Central memory CD4-positive, alpha-beta T cell (primary cell): ENCODE results near the gene GRIPAP1.

ENCODE experiments used
- DNase-seq: peaks from one replicate; pipeline ENCODE4 v3.0.0; 2022

Gene GRIPAP1

GRCh38 chrX:48957827-48958634, 44.0 kb downstream of the GRIPAP1 start:
- DNase-seq: peak; percentile 95

GRCh38 chrX:48957477-48957826, 44.6 kb downstream of the GRIPAP1 start, which contains the start of gene OTUD5:
TSS of gene OTUD5 (minus strand) at chrX:48957607. CDS start at chrX:48957570, 37 bp downstream.
- DNase-seq: no peak

DNA sequence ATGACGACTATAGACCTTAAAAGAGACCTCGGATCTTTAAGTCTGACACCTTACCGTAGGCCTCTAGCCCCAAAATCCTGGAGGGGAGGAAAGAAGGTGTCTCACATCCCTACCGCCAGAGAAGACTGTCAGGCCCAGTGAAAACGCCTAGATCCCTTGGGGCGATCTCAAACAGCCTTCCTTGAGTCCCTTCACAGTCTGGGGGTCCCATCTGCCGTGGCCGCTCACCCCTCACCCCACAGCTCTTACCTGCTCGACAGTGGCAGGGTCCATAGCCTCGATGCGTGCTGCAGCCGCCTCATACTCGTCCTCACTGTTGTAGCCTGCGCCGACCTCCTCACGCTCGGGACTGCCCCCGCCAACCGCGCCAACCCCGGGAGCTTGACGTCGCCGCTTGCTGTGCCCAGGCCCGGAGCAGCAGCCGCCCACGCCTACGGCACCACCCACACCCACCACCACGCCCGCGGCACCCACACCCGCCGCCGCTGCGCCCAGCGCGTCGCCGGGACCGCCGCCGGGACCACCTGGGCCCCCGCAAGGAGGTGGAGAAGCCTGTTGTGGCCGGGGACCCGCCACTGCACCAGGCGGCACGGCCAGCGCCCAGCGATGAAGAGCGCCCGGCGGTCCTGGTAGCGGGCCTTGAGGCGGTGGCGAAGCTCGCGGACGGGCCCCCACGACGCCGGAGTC, 45.2 kb downstream of the GRIPAP1 start:
- peak; percentile 60 for DNase-seq

DNA sequence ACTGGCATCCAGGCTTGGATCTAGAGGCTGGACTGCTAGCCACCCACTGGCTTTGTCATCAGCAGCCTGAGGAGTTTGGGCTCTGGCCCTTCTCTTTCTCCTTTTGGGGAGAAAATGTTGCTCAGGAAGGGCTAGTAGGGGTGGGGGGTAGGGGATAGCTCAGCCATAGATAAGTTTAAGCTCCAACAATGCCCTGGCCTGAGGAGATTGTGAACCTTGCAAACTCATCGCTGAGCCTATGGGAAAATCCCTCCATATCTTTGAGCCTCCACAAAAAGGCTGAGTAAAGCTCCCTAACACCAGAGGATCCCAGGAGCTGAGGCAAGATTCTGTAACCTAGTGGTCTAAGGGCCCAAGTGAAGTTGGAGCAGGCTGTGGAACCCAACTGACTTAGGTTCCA, 53.5 kb downstream of the GRIPAP1 start:
- no peak for DNase-seq

GRCh38 chrX:48945517-48946348, 56.3 kb downstream of the GRIPAP1 start:
- DNase-seq: peak; percentile 54

GRCh38 chrX:48942895-48943294, 59.2 kb downstream of the GRIPAP1 start:
- no peak for DNase-seq

GRCh38 chrX:48940404-48940955, 61.6 kb downstream of the GRIPAP1 start:
- DNase-seq: no peak

DNA sequence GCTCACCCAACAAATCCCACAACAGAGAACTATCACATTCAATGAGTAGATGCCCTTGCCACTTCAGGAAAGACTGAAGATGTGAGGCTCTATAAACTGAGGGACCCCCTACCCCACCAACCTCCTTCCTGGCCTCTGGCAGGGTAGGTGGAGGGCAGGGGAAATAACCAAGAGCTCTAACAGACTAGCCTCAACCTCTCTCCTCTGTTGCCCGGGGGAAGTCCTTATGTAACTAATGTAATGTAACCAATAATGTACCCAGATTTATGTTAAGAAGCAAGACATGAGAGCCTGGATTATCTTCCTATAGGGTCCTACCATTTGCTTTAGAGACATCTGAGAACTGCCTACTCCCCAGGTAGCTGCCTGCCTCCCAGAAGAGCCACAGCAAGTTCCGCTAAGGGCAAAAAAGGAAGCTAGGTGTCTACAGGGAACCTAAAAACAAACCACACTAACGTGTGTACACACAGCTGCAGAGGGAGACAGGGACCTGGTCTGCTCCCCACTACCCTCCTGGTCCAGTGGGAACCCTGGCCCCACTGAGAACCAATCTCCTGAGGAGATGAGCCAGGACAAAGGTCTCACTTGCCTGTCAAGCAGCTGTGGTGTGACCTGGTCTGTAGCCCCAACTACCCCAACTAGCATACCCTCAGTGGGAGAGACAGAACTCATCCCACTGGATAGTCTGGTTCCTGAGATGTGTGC, 62.4 kb downstream of the GRIPAP1 start:
- DNase-seq: peak; percentile 51

DNA sequence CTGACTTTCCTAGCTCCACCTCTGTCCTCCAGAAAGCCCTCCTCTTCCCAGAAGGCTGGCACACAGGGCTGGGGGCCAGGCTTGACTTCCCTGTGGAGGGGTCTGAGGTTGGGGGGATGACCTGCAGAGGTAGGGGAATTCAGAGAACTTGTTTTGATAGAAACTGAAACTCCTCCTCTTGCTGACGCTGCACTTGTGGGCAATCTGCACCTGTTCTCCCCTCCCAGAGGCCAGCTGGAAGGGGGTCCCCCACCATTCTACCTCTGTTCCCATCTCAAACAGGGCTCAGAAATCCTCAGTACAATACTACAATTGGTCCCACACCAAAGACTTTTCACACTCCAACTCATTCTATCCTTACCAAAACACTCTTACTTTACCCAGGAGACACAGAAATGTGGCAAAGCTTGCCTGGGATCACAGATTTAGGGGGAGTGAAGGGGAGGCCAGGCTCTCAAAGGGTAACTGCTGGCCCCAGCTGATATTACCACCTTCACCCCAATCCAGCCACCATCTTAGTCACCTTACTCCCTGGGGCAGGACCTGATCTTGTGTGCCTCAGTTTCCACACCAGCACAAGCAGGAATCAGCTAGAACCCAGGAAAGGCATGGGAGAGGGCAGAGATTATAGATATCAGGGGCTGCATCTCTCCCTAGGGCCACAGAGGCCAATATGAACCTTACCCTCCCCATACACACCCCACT, 63.2 kb downstream of the GRIPAP1 start:
- DNase-seq: peak; percentile 78

DNA sequence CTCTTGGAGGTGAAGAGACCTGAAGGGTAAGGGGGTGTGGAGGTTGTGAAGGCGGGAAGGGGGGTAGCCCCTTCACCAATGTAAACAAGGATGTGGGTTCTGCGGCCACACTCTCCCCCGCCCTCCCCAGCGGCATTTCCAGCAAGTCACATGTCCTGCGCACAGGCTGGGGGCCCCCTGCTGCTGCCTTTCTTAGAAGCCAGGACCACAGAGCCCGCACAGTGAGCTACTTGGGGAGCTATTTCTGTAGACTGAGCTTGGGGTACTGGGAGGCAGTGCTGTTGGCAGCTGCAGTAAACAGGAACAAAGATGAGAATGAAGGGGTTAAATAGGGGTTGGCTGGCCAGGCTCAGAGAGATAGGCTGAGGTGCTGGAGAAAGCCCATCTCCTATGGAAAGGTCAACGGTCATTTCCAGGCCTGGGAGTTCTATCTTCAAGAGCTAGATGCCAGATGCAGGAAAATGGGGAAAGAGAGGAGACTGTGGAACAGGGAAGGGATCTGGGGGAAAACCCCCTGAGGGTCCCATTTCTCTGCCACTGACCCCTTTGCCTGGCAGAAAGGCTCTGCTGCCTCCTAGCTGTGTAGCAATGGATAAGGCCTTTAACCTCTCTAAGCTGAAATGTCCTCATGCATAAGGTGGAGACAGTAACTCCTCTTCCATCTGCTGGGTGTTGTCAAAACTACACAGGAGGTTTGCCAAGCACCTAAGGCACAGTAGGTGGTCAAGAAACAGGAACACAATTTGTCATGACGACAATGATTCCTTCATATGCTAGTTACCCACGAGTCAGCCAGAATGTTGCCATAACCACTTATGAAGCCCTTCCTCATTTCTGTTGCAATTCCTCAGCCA, 64.8 kb downstream of the GRIPAP1 start:
- DNase-seq: peak; percentile 93

DNA sequence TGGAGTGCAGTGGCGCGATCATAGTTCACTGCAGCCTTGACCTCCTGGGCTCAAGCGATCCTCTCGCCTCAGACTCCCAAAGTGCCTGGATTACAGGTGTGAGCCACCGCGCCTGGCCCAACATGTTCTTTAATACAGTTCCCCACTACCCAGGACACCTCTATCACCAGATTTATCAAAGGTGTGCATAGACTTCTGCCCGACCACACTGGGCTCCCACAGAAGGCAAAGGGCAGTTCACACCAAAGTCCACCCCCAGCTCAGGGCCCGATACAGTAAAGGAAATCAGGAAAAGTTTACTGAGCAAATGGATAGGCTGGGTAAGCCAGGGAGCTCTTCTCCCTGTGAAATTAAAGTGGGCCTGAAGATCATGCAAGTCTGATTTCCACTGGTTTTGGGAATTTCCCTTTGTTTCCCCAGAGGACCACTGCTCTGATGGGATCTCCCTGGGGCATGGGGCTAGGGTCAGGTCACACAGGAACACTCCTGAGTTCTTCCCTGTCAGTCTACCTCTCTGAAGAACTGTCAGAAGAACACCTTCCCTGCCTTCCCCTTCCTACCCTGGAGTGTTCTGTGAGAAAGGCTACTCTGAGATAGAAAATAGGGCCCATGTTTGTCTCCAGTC, 65.5 kb downstream of the GRIPAP1 start:
- DNase-seq: no peak

DNA sequence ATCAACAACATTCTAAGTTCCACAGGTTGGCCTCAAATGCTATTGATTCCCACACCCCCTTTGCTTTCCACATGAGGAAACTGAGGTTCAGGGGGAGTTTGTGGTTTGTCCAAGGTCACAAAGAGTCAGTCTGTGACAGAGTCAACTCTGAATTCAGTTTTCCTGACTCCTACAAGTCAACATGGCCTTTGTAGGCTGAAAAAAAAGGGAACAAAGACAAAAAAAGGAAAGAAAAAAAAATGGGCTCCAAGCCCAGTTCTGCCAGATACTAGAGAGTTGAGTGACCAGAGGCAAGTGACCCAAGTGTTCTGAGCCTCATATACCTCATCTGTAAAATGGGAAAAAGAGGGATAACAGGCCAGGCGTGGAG, 66.8 kb downstream of the GRIPAP1 start:
- no peak for DNase-seq

DNA sequence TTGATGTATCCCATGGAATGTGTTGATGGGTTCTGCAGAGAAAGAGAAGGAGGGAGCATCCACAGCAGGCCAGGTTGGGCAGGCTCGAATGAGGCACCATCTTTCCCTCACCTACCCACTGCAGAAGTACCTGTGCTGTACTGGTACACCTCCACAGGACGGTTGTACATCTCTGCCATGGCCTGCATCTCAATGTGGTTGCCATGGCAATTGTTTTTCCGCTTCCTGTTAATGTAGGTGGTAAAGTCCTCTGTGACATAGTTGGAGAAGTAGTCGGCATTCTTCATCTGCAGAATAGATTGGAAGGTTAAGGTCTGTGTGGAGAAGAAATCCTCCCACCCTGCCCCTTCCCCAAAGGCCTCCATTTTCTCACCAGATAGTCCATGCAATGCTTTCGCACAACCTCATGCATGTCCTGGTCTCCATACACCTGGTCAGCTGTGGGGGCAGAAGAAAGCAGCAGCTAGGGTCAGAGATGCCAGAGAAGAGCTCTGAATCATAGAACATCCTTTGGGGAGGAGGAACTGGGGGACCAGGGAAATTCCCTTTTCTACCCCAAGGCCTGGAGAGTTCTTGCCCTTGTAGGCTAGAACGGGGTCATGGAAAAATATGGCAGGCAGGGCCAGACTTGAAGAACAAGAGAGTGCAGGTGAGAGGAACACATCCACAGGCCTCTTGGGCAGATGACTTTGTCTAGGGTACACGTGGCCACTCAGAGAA, 67.3 kb downstream of the GRIPAP1 start:
- DNase-seq: peak; percentile 77

GRCh38 chrX:48933757-48934156, 68.3 kb downstream of the GRIPAP1 start:
- no peak for DNase-seq

GRCh38 chrX:48927736-48928382, 74.2 kb downstream of the GRIPAP1 start:
- no peak for DNase-seq

DNA sequence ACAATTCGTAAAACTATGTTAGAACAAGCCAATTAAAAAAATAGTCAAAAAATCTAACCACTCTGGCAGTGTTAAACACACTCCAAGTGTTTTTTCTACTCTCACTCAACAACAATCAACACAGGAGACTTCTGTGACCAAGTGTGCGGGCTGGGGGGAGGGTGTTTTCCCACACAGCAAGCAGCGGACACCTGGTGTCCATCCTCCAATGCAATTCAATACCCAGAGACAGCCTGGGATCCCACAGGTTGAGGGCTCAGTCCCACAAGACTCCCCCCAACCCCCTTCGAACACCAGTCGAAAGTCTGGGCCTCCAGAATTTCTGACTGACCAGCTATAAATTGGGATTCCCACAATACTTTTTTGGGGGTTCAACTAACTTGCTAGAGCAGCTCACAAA, 74.9 kb downstream of the GRIPAP1 start:
- no peak for DNase-seq

GRCh38 chrX:48924270-48924669, 77.8 kb downstream of the GRIPAP1 start:
- no peak for DNase-seq

DNA sequence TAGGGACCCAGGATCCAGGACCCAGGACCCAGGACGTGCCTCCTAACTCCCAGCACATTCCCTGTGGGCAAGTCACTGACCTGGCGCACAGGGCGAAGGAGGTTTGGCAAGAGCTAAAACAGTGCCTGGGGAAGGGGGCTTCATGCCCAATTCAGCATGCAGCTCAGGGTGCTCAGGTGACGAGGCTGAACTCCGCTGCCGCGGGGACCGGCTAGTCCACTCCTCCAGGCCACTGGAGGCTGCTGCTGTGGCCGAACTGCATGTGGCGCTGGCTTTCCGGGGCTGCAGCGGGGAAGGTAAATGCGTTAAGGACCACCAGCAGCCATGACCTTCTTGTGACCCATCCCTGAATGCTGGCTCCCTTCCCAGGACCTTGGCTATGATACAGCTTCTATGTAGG, 78.3 kb downstream of the GRIPAP1 start:
- DNase-seq: no peak
